IMR-90 (cell line): ENCODE results near the gene CPEB2. TPM values are rescaled to one million over a fixed set of nuclear protein-coding genes. Genes with fewer than 3 reads are reported as not detected.

ENCODE experiments used
- ATAC-seq: fragments of 200-7000 bp; cut with Tn5 transposase; 2 replicates; pipeline ENCODE4 v1.9.1; 2020; ENCODE audit warnings: low read depth, mild to moderate bottlenecking, moderate library complexity
- BruUV-seq: library from RNA; stranded (reverse); fragments of 400-500 nt; replicated peaks from 2 replicates; lab custom pipeline; 2021; lab: Mats Ljungman, UMichigan
- CTCF ChIA-PET: fragments of 300-600 bp; formaldehyde crosslinking; extraction: SDS; loops from one replicate; lab custom pipeline; 2021; ENCODE audit warnings: antibody characterized with exemption; lab: Yijun Ruan, JAX
- POLR2A ChIA-PET: fragments of 300-600 bp; sonication (Branson Sonifier 250); formaldehyde crosslinking; loops from one replicate; lab custom pipeline; 2022; ENCODE audit warnings: antibody characterized with exemption; ENCODE audit not compliant: unreplicated experiment; lab: Charles Lee
- DNase-seq: peaks from one replicate; pipeline ENCODE4 v3.0.0; 2013
- H2AFZ ChIP-seq: replicated peaks from 2 replicates; pipeline ENCODE3; 2013; ENCODE audit warnings: low read length, mild to moderate bottlenecking; ENCODE audit not compliant: poor library complexity
- H2AK5ac ChIP-seq: 2 replicates; pipeline ENCODE4 v1.6.1; 2013; ENCODE audit warnings: low read depth, low read length, inconsistent platforms
- H2AK9ac ChIP-seq: replicated peaks from 2 replicates; pipeline ENCODE3; 2013; ENCODE audit warnings: mild to moderate bottlenecking, low read depth, low read length, moderate library complexity; ENCODE audit not compliant: poor library complexity
- H2BK120ac ChIP-seq: 2 replicates; pipeline ENCODE4 v1.6.1; 2013; ENCODE audit warnings: low read depth, low read length, inconsistent platforms
- H2BK15ac ChIP-seq: 3 replicates; pipeline ENCODE4 v1.6.1; 2013; ENCODE audit warnings: low read depth, low read length, inconsistent platforms
- H2BK20ac ChIP-seq: 2 replicates; pipeline ENCODE4 v1.6.1; 2013; ENCODE audit warnings: low read depth, mild to moderate bottlenecking, inconsistent platforms, low read length, moderate library complexity
- H2BK5ac ChIP-seq: 2 replicates; pipeline ENCODE4 v1.6.1; 2013; ENCODE audit warnings: mild to moderate bottlenecking, low read depth, low read length, inconsistent platforms; ENCODE audit not compliant: poor library complexity, severe bottlenecking
- H3K14ac ChIP-seq: replicated peaks from 2 replicates; pipeline ENCODE4 v1.6.1; 2013; ENCODE audit warnings: low read depth, low read length, inconsistent platforms
- H3K18ac ChIP-seq: 2 replicates; pipeline ENCODE4 v1.6.1; 2013; ENCODE audit warnings: low read depth, low read length, control low read depth
- H3K23ac ChIP-seq: 2 replicates; pipeline ENCODE4 v1.6.1; 2013; ENCODE audit warnings: low read depth, low read length, inconsistent platforms
- H3K27ac ChIP-seq: 2 replicates; pipeline ENCODE4 v1.5.1; 2013; ENCODE audit warnings: mild to moderate bottlenecking, control low read depth, low read length; ENCODE audit not compliant: insufficient read depth
- H3K27me3 ChIP-seq: 2 replicates; pipeline ENCODE4 v1.6.1; 2013; ENCODE audit warnings: low read length; ENCODE audit not compliant: control insufficient read depth, insufficient read depth
- H3K36me3 ChIP-seq: 2 replicates; pipeline ENCODE4 v1.6.1; 2013; ENCODE audit warnings: low read length, mixed read lengths; ENCODE audit not compliant: control insufficient read depth, insufficient read depth
- H3K4ac ChIP-seq: 2 replicates; pipeline ENCODE4 v1.6.1; 2013; ENCODE audit warnings: low read depth, low read length, inconsistent platforms
- H3K4me1 ChIP-seq: 2 replicates; pipeline ENCODE4 v1.6.1; 2013; ENCODE audit warnings: low read length, mixed read lengths; ENCODE audit not compliant: control insufficient read depth, insufficient read depth
- H3K4me2 ChIP-seq: 2 replicates; pipeline ENCODE4 v1.6.1; 2013; ENCODE audit warnings: low read depth, mild to moderate bottlenecking, control low read depth, low read length, moderate library complexity
- H3K4me3 ChIP-seq: 2 replicates; pipeline ENCODE4 v1.5.1; 2013; ENCODE audit warnings: low read depth, mild to moderate bottlenecking, control low read depth, low read length, moderate library complexity; ENCODE audit not compliant: insufficient read depth
- H3K56ac ChIP-seq: 2 replicates; pipeline ENCODE4 v1.6.1; 2013; ENCODE audit warnings: low read length, inconsistent platforms; ENCODE audit not compliant: insufficient read depth; ENCODE audit errors: extremely low read depth
- H3K79me1 ChIP-seq, 2 experiments: 2 replicates each; pipeline ENCODE4 v1.6.1; 2013; ENCODE audit warnings: low read length in 2 of 2, inconsistent platforms in 1 of 2, low read depth in 1 of 2
- H3K9ac ChIP-seq: 2 replicates; pipeline ENCODE4 v1.6.1; 2013; ENCODE audit warnings: low read depth, low read length, control low read depth
- H3K9me1 ChIP-seq: 2 replicates; pipeline ENCODE4 v1.6.1; 2013; ENCODE audit warnings: low read length, inconsistent platforms; ENCODE audit not compliant: insufficient read depth
- H3K9me3 ChIP-seq: 2 replicates; pipeline ENCODE4 v1.6.1; 2013; ENCODE audit warnings: low read length; ENCODE audit not compliant: control insufficient read depth, insufficient read depth
- H4K20me1 ChIP-seq: 2 replicates; pipeline ENCODE4 v1.6.1; 2013; ENCODE audit warnings: low read length, inconsistent platforms; ENCODE audit not compliant: insufficient read depth
- H4K5ac ChIP-seq: 2 replicates; pipeline ENCODE4 v1.6.1; 2013; ENCODE audit warnings: mild to moderate bottlenecking, low read depth, low read length, control low read depth
- H4K8ac ChIP-seq, 2 experiments: 2 replicates each; pipeline ENCODE4 v1.6.1; 2013; ENCODE audit warnings: low read depth in 2 of 2, low read length in 2 of 2, control low read depth in 1 of 2, inconsistent platforms in 1 of 2
- H4K91ac ChIP-seq: 2 replicates; pipeline ENCODE4 v1.6.1; 2013; ENCODE audit warnings: low read depth, low read length, inconsistent platforms; ENCODE audit not compliant: insufficient read depth
- BHLHE40 ChIP-seq: fragments of 150-350 bp; IDR thresholded peaks from 2 replicates; pipeline ENCODE4 v1.6.1; 2016; ENCODE audit warnings: mild to moderate bottlenecking, low read depth, low read length
- CEBPB ChIP-seq: IDR thresholded peaks from 2 replicates; pipeline ENCODE4 v1.6.1; 2012; ENCODE audit warnings: low read depth, low read length, improper control_type of control experiment
- FOS ChIP-seq: fragments of 150-350 bp; IDR thresholded peaks from 2 replicates; pipeline ENCODE4 v1.6.1; 2016; ENCODE audit warnings: low read depth, low read length
- MAFK ChIP-seq: IDR thresholded peaks from 2 replicates; pipeline ENCODE4 v1.6.1; 2012; ENCODE audit warnings: low read depth, low read length, improper control_type of control experiment
- MXI1 ChIP-seq: IDR thresholded peaks from 2 replicates; pipeline ENCODE4 v1.6.1; 2012; ENCODE audit warnings: low read depth, mild to moderate bottlenecking, low read length, moderate library complexity, borderline replicate concordance
- NFE2L2 ChIP-seq: fragments of 150-350 bp; IDR thresholded peaks from 2 replicates; pipeline ENCODE4 v1.6.1; 2016; ENCODE audit warnings: low read depth, mild to moderate bottlenecking, low read length
- POLR2A ChIP-seq: IDR thresholded peaks from 2 replicates; pipeline ENCODE4 v1.6.1; 2012; ENCODE audit warnings: mild to moderate bottlenecking, low read depth, low read length
- RFX5 ChIP-seq: IDR thresholded peaks from 2 replicates; pipeline ENCODE4 v1.8.0; 2012; ENCODE audit warnings: low read depth, mild to moderate bottlenecking, low read length, moderate library complexity
- SMC3 ChIP-seq: fragments of 150-350 bp; IDR thresholded peaks from 2 replicates; pipeline ENCODE4 v1.6.1; 2016; ENCODE audit warnings: low read depth, mild to moderate bottlenecking, antibody characterized with exemption, low read length, moderate library complexity
- WGBS, 2 experiments: methylation state at CpG; one replicate each; pipeline versions ENCODE4 v1.1.5 to v1.1.7; 2013; ENCODE audit warnings: missing lambda C conversion rate in 2 of 2; ENCODE audit not compliant: insufficient read length in 1 of 2; ENCODE audit errors: extremely low coverage in 2 of 2; 5-methylcytosine and 5-hydroxymethylcytosine counted together
- dilution Hi-C: fragments of 300-500 bp; cut with HindIII; formaldehyde crosslinking; loops from one replicate; pipeline ENCODE4 v1.14.3; 2018; ENCODE audit warnings: low sequenced_read_pairs; ENCODE audit not compliant: unreplicated experiment
- in situ Hi-C: fragments of 300-500 bp; cut with MboI; formaldehyde crosslinking; loops from 3 replicates; pipeline ENCODE4 v1.14.3; 2019; ENCODE audit warnings: low sequenced_read_pairs, inconsistent platforms, mixed read lengths
- intact Hi-C: fragments of 100-400 bp; cut with micrococcal nuclease; formaldehyde crosslinking; loops from 2 replicates; pipeline ENCODE4 v1.10.0; 2022
- polyA plus RNA-seq, 3 experiments: library from polyadenylated mRNA; depleted of rRNA; stranded (reverse); fragments of >200 nt; gene quantifications; 2 replicates each; pipeline ENCODE4 v1.2.3, GENCODE V29; 2012; ENCODE audit warnings: low replicate concordance in 1 of 3
- total RNA-seq: library from RNA; depleted of rRNA; stranded (reverse); fragments of >200 nt; gene quantifications from 2 replicates; pipeline ENCODE4 v1.2.3, GENCODE V29; 2012
- TF ChIP-seq, protein P1 (sequence below): conservative IDR thresholded peaks from 2 replicates; pipeline ENCODE4 v1.5.1; 2012; ENCODE audit warnings: mild to moderate bottlenecking, low read depth, low read length, improper control_type of control experiment
- TF ChIP-seq, protein P2 (sequence below): fragments of 150-350 bp; IDR thresholded peaks from 2 replicates; pipeline ENCODE4 v1.6.1; 2016; ENCODE audit warnings: low read depth, mild to moderate bottlenecking, low read length, moderate library complexity, borderline replicate concordance
- TF ChIP-seq, protein P3 (sequence below): fragments of 150-350 bp; IDR thresholded peaks from 2 replicates; pipeline ENCODE4 v1.6.1; 2017; ENCODE audit warnings: mild to moderate bottlenecking, antibody characterized with exemption, low read length, low read depth

CPEB2 gene
- total and polyA plus RNA-seq, 2 of the 4 experiments (the other 2 are of a cell fraction), result 10.6 to 12.0 TPM

DNA sequence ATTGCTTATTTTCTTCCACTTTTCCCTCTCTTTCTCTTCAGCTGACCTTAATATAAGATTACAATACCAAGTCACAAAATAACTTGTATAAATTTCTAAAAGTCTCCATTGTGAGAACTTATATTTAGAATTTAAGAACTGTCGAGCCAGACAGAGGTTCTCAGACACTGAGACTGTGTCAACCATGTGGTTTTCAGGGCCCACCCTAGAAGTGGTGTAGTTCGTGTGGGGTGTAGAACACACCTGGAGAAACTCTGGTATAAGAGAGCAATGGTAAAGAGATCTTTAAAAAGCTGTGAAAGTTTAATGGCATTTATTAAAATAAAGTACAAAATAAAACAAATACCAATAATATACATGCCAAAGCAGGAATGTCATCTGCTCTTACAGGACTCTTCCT, 19.7 kb downstream of the CPEB2 start:
- Histone ChIP-seq H3K14ac (no peak overlapping the region), H3K18ac (no peak overlapping the region), H3K27me3 (no peaks in the 10 kb centered on the region), H4K8ac (no peak overlapping the region; a peak in 1 of 4 replicates), H2BK5ac (no peak overlapping the region), H3K56ac (no peak overlapping the region; the same call in 1 of the 2 replicates), H3K4ac (no peak overlapping the region), H3K9me1 (no peaks in the 10 kb centered on the region; the same call in 1 of the 2 replicates), H3K23ac (no peak overlapping the region), H2BK15ac (no peak overlapping the region), H4K5ac (no peak overlapping the region), H3K79me1 (peaks cover 10 to 30% of the 10 kb centered on the region in 2 experiments), H3K9me3 (no peaks in the 10 kb centered on the region), H2AK5ac (no peak overlapping the region), H2BK20ac (no peak overlapping the region), H3K4me1 (no peaks in the 10 kb centered on the region; the same call in none of the 2 replicates), H4K91ac (no peak overlapping the region), H2AK9ac (no peak overlapping the region), H3K4me2 (no peak overlapping the region), H2AFZ (no peak overlapping the region), H3K4me3 (no peak overlapping the region), H3K9ac (no peak overlapping the region), H4K20me1 (0 out of 2 replicates have a peak, but pooled peaks cover 3% of the 10 kb centered on the region), H2BK120ac (no peak overlapping the region), H3K36me3 (peaks cover 7% of the 10 kb centered on the region), H3K27ac (no peak overlapping the region)
- intact Hi-C loops (no loop called here), in situ Hi-C loops (loop anchor here (25.0 kb wide), 1 partner anchor 665 kb away; the partner anchor contains the start of gene FAM200B), dilution Hi-C loops (no loop called here)
- TF ChIP-seq POLR2A, result no peak
- TF ChIP-seq, protein P1, sequence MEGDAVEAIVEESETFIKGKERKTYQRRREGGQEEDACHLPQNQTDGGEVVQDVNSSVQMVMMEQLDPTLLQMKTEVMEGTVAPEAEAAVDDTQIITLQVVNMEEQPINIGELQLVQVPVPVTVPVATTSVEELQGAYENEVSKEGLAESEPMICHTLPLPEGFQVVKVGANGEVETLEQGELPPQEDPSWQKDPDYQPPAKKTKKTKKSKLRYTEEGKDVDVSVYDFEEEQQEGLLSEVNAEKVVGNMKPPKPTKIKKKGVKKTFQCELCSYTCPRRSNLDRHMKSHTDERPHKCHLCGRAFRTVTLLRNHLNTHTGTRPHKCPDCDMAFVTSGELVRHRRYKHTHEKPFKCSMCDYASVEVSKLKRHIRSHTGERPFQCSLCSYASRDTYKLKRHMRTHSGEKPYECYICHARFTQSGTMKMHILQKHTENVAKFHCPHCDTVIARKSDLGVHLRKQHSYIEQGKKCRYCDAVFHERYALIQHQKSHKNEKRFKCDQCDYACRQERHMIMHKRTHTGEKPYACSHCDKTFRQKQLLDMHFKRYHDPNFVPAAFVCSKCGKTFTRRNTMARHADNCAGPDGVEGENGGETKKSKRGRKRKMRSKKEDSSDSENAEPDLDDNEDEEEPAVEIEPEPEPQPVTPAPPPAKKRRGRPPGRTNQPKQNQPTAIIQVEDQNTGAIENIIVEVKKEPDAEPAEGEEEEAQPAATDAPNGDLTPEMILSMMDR, result no peak
- TF ChIP-seq BHLHE40, result no peak
- no peak for TF ChIP-seq RFX5
- TF ChIP-seq MXI1, result no peak
- TF ChIP-seq, protein P2, sequence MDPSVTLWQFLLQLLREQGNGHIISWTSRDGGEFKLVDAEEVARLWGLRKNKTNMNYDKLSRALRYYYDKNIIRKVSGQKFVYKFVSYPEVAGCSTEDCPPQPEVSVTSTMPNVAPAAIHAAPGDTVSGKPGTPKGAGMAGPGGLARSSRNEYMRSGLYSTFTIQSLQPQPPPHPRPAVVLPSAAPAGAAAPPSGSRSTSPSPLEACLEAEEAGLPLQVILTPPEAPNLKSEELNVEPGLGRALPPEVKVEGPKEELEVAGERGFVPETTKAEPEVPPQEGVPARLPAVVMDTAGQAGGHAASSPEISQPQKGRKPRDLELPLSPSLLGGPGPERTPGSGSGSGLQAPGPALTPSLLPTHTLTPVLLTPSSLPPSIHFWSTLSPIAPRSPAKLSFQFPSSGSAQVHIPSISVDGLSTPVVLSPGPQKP, result no peak
- TF ChIP-seq, protein P3, sequence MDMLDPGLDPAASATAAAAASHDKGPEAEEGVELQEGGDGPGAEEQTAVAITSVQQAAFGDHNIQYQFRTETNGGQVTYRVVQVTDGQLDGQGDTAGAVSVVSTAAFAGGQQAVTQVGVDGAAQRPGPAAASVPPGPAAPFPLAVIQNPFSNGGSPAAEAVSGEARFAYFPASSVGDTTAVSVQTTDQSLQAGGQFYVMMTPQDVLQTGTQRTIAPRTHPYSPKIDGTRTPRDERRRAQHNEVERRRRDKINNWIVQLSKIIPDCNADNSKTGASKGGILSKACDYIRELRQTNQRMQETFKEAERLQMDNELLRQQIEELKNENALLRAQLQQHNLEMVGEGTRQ, result no peak
- no peak for TF ChIP-seq NFE2L2
- no peak for TF ChIP-seq FOS
- TF ChIP-seq SMC3, result no peak
- no peak for TF ChIP-seq MAFK
- TF ChIP-seq CEBPB, result no peak
- POLR2A ChIA-PET, result no interaction called here
- ATAC-seq (no peak), DNase-seq (no peak)
- no CpG with 5 or more reads among the region's 2 CpGs for WGBS, 2 experiments
- CTCF ChIA-PET, result no interaction called here
- BruUV-seq, result no TSS peak
